GM23248 (cell line): ENCODE data around the gene CEP112. TPM values are rescaled to one million over a fixed set of nuclear protein-coding genes. Genes with fewer than 3 reads are reported as not detected.

Experiments
- DNase-seq: peaks from one replicate; pipeline ENCODE4 v3.0.0-alpha.2; 2015
- H2AFZ ChIP-seq: fragments of 200-600 bp; sonication (generic); 2 replicates; pipeline ENCODE4 v1.6.1; 2016; ENCODE audit warnings: antibody characterized with exemption
- H3F3A ChIP-seq: fragments of 200-600 bp; sonication (generic); 2 replicates; pipeline ENCODE4 v1.6.1; 2016; ENCODE audit warnings: mild to moderate bottlenecking, antibody characterized with exemption, mixed run types; ENCODE audit not compliant: insufficient read depth
- H3K27ac ChIP-seq: fragments of 200-600 bp; sonication (generic); 2 replicates; pipeline ENCODE4 v1.5.1; 2016; ENCODE audit warnings: mild to moderate bottlenecking
- H3K27me3 ChIP-seq: fragments of 200-600 bp; sonication (generic); replicated peaks from 2 replicates; pipeline ENCODE4 v1.6.1; 2016; ENCODE audit warnings: mild to moderate bottlenecking; ENCODE audit not compliant: insufficient read depth
- H3K36me3 ChIP-seq: fragments of 200-600 bp; sonication (generic); 2 replicates; pipeline ENCODE4 v1.6.1; 2016; ENCODE audit warnings: low read depth, mild to moderate bottlenecking
- H3K4me1 ChIP-seq: fragments of 200-600 bp; sonication (generic); 2 replicates; pipeline ENCODE4 v1.6.1; 2016; ENCODE audit warnings: mild to moderate bottlenecking; ENCODE audit not compliant: insufficient read depth
- H3K4me2 ChIP-seq: fragments of 200-600 bp; sonication (generic); one replicate; pipeline ENCODE4 v1.6.1; 2016; ENCODE audit warnings: mild to moderate bottlenecking; ENCODE audit not compliant: unreplicated experiment
- H3K4me3 ChIP-seq: fragments of 200-600 bp; sonication (generic); 2 replicates; pipeline ENCODE4 v1.5.1; 2016; ENCODE audit warnings: mild to moderate bottlenecking
- H3K79me2 ChIP-seq: fragments of 200-600 bp; sonication (generic); 2 replicates; pipeline ENCODE4 v1.6.1; 2016; ENCODE audit warnings: mild to moderate bottlenecking; ENCODE audit not compliant: insufficient read depth
- H3K9ac ChIP-seq: fragments of 200-600 bp; sonication (generic); 2 replicates; pipeline ENCODE4 v1.6.1; 2016; ENCODE audit warnings: mild to moderate bottlenecking
- H3K9me2 ChIP-seq: fragments of 200-600 bp; sonication (generic); 2 replicates; pipeline ENCODE4 v1.6.1; 2016; ENCODE audit warnings: mixed run types, mild to moderate bottlenecking, moderate library complexity; ENCODE audit not compliant: insufficient read depth
- H3K9me3 ChIP-seq: fragments of 200-600 bp; sonication (generic); one replicate; pipeline ENCODE4 v1.6.1; 2017; ENCODE audit warnings: low read depth
- H4K20me1 ChIP-seq: fragments of 200-600 bp; sonication (generic); 2 replicates; pipeline ENCODE4 v1.6.0; 2016; ENCODE audit not compliant: insufficient read depth
- EZH2 ChIP-seq: fragments of 200-600 bp; sonication (generic); IDR thresholded peaks from 2 replicates; pipeline ENCODE4 v1.6.1; 2018; ENCODE audit warnings: antibody characterized with exemption, mild to moderate bottlenecking; ENCODE audit not compliant: insufficient read depth, poor library complexity, severe bottlenecking
- EZH2phosphoT487 ChIP-seq: fragments of 200-600 bp; sonication (generic); IDR thresholded peaks from 2 replicates; pipeline ENCODE4 v1.6.1; 2018; ENCODE audit warnings: antibody characterized with exemption, moderate library complexity, mild to moderate bottlenecking, low read depth; ENCODE audit not compliant: insufficient read depth
- WGBS, 2 experiments: methylation state at CpG; one replicate each; pipeline ENCODE4 v1.1.6; 2015 to 2017; ENCODE audit warnings: low lambda C conversion rate in 2 of 2, low coverage in 1 of 2; ENCODE audit errors: missing lambda C conversion rate in 2 of 2; 5-methylcytosine and 5-hydroxymethylcytosine counted together
- in situ Hi-C: fragments of 300-500 bp; cut with MboI; formaldehyde crosslinking; loops from 2 replicates; pipeline ENCODE4 v1.15.0; 2020
- polyA plus RNA-seq: library from polyadenylated mRNA; unstranded; fragments of >200 nt; fragmentation: Nextera tagmentation; extraction: Ambion mirVana; gene quantifications from 2 replicates; pipeline ENCODE4 v1.2.1, GENCODE V29; 2016
- total RNA-seq: library from RNA; depleted of rRNA; stranded (reverse); fragments of >200 nt; shearing (Covaris generic); gene quantifications from 2 replicates; pipeline ENCODE4 v1.2.3, GENCODE V29; 2014

CEP112 gene
- total and polyA plus RNA-seq, 2 experiments from 2014 or later, result 8.1 to 14.8 TPM

- Histone ChIP-seq H3K4me1 (no peaks in the 10 kb centered on the region), H3F3A (no peaks in the 10 kb centered on the region), H3K4me3 (no peak overlapping the region), H3K36me3 (no peaks in the 10 kb centered on the region), H4K20me1 (no peaks in the 10 kb centered on the region), H3K27me3 (no peaks in the 10 kb centered on the region), H2AFZ (no peak overlapping the region), H3K9me3 (no peaks in the 10 kb centered on the region), H3K27ac (no peak overlapping the region), H3K4me2 (no peak overlapping the region), H3K79me2 (no peaks in the 10 kb centered on the region), H3K9me2 (no peaks in the 10 kb centered on the region), H3K9ac (no peak overlapping the region)
- in situ Hi-C loops, result no loop called here
- 95 to 100% methylated on average over 1 of the region's 1 CpG for WGBS, 2 experiments
- TF ChIP-seq EZH2, result no peak
- TF ChIP-seq EZH2phosphoT487, result no peak
- DNase-seq, result no peak
Observed at GRCh38 chr17:65763786-65764185, 428.1 kb downstream of the CEP112 start.

- Histone ChIP-seq H3K9me2 (no peaks in the 10 kb centered on the region), H3F3A (no peaks in the 10 kb centered on the region), H3K9ac (no peak overlapping the region), H2AFZ (no peak overlapping the region), H3K4me1 (no peaks in the 10 kb centered on the region), H3K27me3 (no peaks in the 10 kb centered on the region), H3K36me3 (no peaks in the 10 kb centered on the region), H4K20me1 (no peaks in the 10 kb centered on the region), H3K79me2 (no peaks in the 10 kb centered on the region), H3K27ac (no peak overlapping the region), H3K9me3 (no peaks in the 10 kb centered on the region), H3K4me2 (no peak overlapping the region), H3K4me3 (no peak overlapping the region)
- WGBS, 2 experiments, result 95 to 96% methylated on average over 4 of the region's 4 CpGs
- no peak for DNase-seq
- no peak for TF ChIP-seq EZH2phosphoT487
- in situ Hi-C loops, result no loop called here
Observed at GRCh38 chr17:65762973-65763372, 429.0 kb downstream of the CEP112 start.

GRCh38 chr17:65759532-65759931 lies 432.4 kb downstream of the CEP112 start:
- H2AFZ ChIP-seq, result no peak overlapping the region
- no peaks in the 10 kb centered on the region for H3K9me3 ChIP-seq
- H4K20me1 ChIP-seq, result no peaks in the 10 kb centered on the region
- H3K4me2 ChIP-seq, result no peak overlapping the region
- H3K4me3 ChIP-seq, result no peak overlapping the region
- no peak overlapping the region for H3K9ac ChIP-seq
- 94 to 96% methylated on average over 4 of the region's 4 CpGs for WGBS, 2 experiments
- H3K9me2 ChIP-seq, result no peaks in the 10 kb centered on the region
- H3K4me1 ChIP-seq, result no peaks in the 10 kb centered on the region
- in situ Hi-C loops, result no loop called here
- no peak for DNase-seq
- TF ChIP-seq EZH2phosphoT487, result no peak
- TF ChIP-seq EZH2, result no peak
- no peak overlapping the region for H3K27ac ChIP-seq
- H3K36me3 ChIP-seq, result no peaks in the 10 kb centered on the region
- no peaks in the 10 kb centered on the region for H3K79me2 ChIP-seq
- H3F3A ChIP-seq, result no peaks in the 10 kb centered on the region
- H3K27me3 ChIP-seq, result no peaks in the 10 kb centered on the region

GRCh38 chr17:65756760-65757159 lies 435.2 kb downstream of the CEP112 start:
- H3K9ac ChIP-seq, result no peak overlapping the region
- no peak overlapping the region for H3K27ac ChIP-seq
- no peaks in the 10 kb centered on the region for H3K9me3 ChIP-seq
- H3K79me2 ChIP-seq, result no peaks in the 10 kb centered on the region
- TF ChIP-seq EZH2, result no peak
- no peak for TF ChIP-seq EZH2phosphoT487
- H3K4me2 ChIP-seq, result no peak overlapping the region
- no peaks in the 10 kb centered on the region for H3K4me1 ChIP-seq
- no peaks in the 10 kb centered on the region for H3F3A ChIP-seq
- peak; percentile 3 for DNase-seq
- H3K27me3 ChIP-seq, result no peaks in the 10 kb centered on the region
- H3K9me2 ChIP-seq, result no peaks in the 10 kb centered on the region
- in situ Hi-C loops, result no loop called here
- H4K20me1 ChIP-seq, result no peaks in the 10 kb centered on the region
- H2AFZ ChIP-seq, result no peak overlapping the region
- H3K36me3 ChIP-seq, result no peaks in the 10 kb centered on the region
- no peak overlapping the region for H3K4me3 ChIP-seq

- H3K4me1 ChIP-seq, result peaks cover 7% of the 10 kb centered on the region
- H2AFZ ChIP-seq, result no peak overlapping the region
- no peaks in the 10 kb centered on the region for H3K9me3 ChIP-seq
- no peaks in the 10 kb centered on the region for H3K9me2 ChIP-seq
- no peak overlapping the region for H3K4me2 ChIP-seq
- no peaks in the 10 kb centered on the region for H4K20me1 ChIP-seq
- no peak overlapping the region for H3K4me3 ChIP-seq
- H3K27me3 ChIP-seq, result no peaks in the 10 kb centered on the region
- H3F3A ChIP-seq, result no peaks in the 10 kb centered on the region
- TF ChIP-seq EZH2, result no peak
- no peak for TF ChIP-seq EZH2phosphoT487
- no peak overlapping the region for H3K27ac ChIP-seq
- no peak overlapping the region for H3K9ac ChIP-seq
- DNase-seq, result no peak
- in situ Hi-C loops, result no loop called here
- no peaks in the 10 kb centered on the region for H3K36me3 ChIP-seq
- no peaks in the 10 kb centered on the region for H3K79me2 ChIP-seq
Observed at GRCh38 chr17:65755799-65756198, 436.1 kb downstream of the CEP112 start.
